Liver (tissue), 9 donors: ENCODE measurements around the gene NEUROD1. TPM values are rescaled to one million over a fixed set of nuclear protein-coding genes. Genes with fewer than 3 reads are reported as not detected.

Experiments
- DNase-seq: peaks from one replicate; pipeline ENCODE4 v3.0.0-alpha.2; 2017; ENCODE audit warnings: low spot score
- H3K27ac ChIP-seq, 2 donors: one replicate each; pipeline ENCODE4 v1.7.0; 2013; ENCODE audit warnings: inconsistent platforms in 2 of 2, low read length in 2 of 2, control low read depth in 1 of 2, low read depth in 1 of 2, mild to moderate bottlenecking in 1 of 2
- H3K27me3 ChIP-seq, 4 donors: one replicate each; pipeline versions ENCODE4 v1.6.1 to v1.7.0; 2013; ENCODE audit warnings: low read length in 3 of 4, inconsistent platforms in 1 of 4, mild to moderate bottlenecking in 1 of 4, moderate library complexity in 1 of 4; ENCODE audit not compliant: control insufficient read depth in 4 of 4, insufficient read depth in 4 of 4
- H3K36me3 ChIP-seq, 4 donors: one replicate each; pipeline versions ENCODE4 v1.6.1 to v1.7.0; 2013; ENCODE audit warnings: low read length in 3 of 4, mild to moderate bottlenecking in 3 of 4, low read depth in 1 of 4, moderate library complexity in 1 of 4; ENCODE audit not compliant: control insufficient read depth in 4 of 4, insufficient read depth in 3 of 4
- H3K4me1 ChIP-seq, 4 donors: one replicate each; pipeline versions ENCODE4 v1.6.1 to v1.7.0; 2013; ENCODE audit warnings: low read length in 3 of 4, mild to moderate bottlenecking in 3 of 4, moderate library complexity in 1 of 4; ENCODE audit not compliant: control insufficient read depth in 4 of 4, insufficient read depth in 4 of 4
- H3K4me3 ChIP-seq, 3 donors: one replicate each; pipeline versions ENCODE4 v1.6.1 to v1.7.0; 2013; ENCODE audit warnings: low read length in 3 of 3, control low read depth in 1 of 3, low read depth in 1 of 3, mild to moderate bottlenecking in 1 of 3
- H3K9ac ChIP-seq, 2 donors: one replicate each; pipeline ENCODE4 v1.7.0; 2013; ENCODE audit warnings: low read length in 2 of 2, mild to moderate bottlenecking in 2 of 2, moderate library complexity in 2 of 2, control low read depth in 1 of 2, low read depth in 1 of 2
- H3K9me3 ChIP-seq, 4 donors: one replicate each; pipeline versions ENCODE4 v1.6.1 to v1.7.0; 2013; ENCODE audit warnings: low read length in 3 of 4; ENCODE audit not compliant: control insufficient read depth in 4 of 4
- EGR1 ChIP-seq, 2 donors: IDR thresholded peaks; 2 replicates each; pipeline ENCODE4 v1.6.1; 2016 to 2018; ENCODE audit warnings: antibody characterized with exemption in 2 of 2, low read depth in 2 of 2
- FOXA1 ChIP-seq: IDR thresholded peaks from 2 replicates; pipeline ENCODE4 v1.6.1; 2016; ENCODE audit warnings: antibody characterized with exemption
- FOXA2 ChIP-seq: IDR thresholded peaks from 2 replicates; pipeline ENCODE4 v1.6.1; 2016; ENCODE audit warnings: antibody characterized with exemption
- GABPA ChIP-seq, 2 donors: IDR thresholded peaks in 1 of 2; conservative IDR thresholded peaks in 1 of 2; 2 replicates each; pipeline ENCODE4 v1.6.1; 2016; ENCODE audit warnings: antibody characterized with exemption in 2 of 2, mild to moderate bottlenecking in 1 of 2, moderate library complexity in 1 of 2
- HNF4A ChIP-seq, 2 donors: conservative IDR thresholded peaks; 2 replicates each; pipeline ENCODE4 v1.6.1; 2016; ENCODE audit warnings: antibody characterized with exemption in 2 of 2, mild to moderate bottlenecking in 2 of 2
- HNF4G ChIP-seq: IDR thresholded peaks from 2 replicates; pipeline ENCODE4 v1.6.1; 2016; ENCODE audit warnings: antibody characterized with exemption
- JUND ChIP-seq, 2 donors: IDR thresholded peaks; 2 replicates each; pipeline ENCODE4 v1.6.1; 2016; ENCODE audit warnings: antibody characterized with exemption in 2 of 2
- NR2F2 ChIP-seq: IDR thresholded peaks from 2 replicates; pipeline ENCODE4 v1.6.1; 2016; ENCODE audit warnings: antibody characterized with exemption
- RAD21 ChIP-seq, 2 donors: IDR thresholded peaks; 2 replicates each; pipeline ENCODE4 v1.6.1; 2016; ENCODE audit warnings: antibody characterized with exemption in 2 of 2, mild to moderate bottlenecking in 2 of 2
- SP1 ChIP-seq: IDR thresholded peaks from 2 replicates; pipeline ENCODE4 v1.6.1; 2018; ENCODE audit warnings: antibody characterized with exemption, mild to moderate bottlenecking
- TAF1 ChIP-seq: conservative IDR thresholded peaks from 2 replicates; pipeline ENCODE4 v1.6.1; 2016; ENCODE audit warnings: antibody characterized with exemption, mild to moderate bottlenecking
- YY1 ChIP-seq: IDR thresholded peaks from 2 replicates; pipeline ENCODE4 v1.6.1; 2016; ENCODE audit warnings: antibody characterized with exemption, mild to moderate bottlenecking
- polyA plus RNA-seq, 2 donors: library from polyadenylated mRNA; stranded (reverse) in 1 of 2; unstranded in 1 of 2; fragments of 200-250 nt in 1 of 2; fragments of >200 nt in 1 of 2; fragmentation: Nextera tagmentation in 1 of 2; extraction: Ambion mirVana in 1 of 2; gene quantifications; one replicate each; pipeline versions ENCODE4 v1.2.1 to v1.2.3, GENCODE V29; 2013 to 2015
- total RNA-seq, 2 donors: library from RNA; depleted of rRNA; stranded (reverse); fragments of >200 nt; gene quantifications; one replicate each; pipeline ENCODE4 v1.2.3, GENCODE V29; 2014
- TF ChIP-seq, protein P1 (sequence below): IDR thresholded peaks from 2 replicates; pipeline ENCODE4 v1.6.1; 2016; ENCODE audit warnings: antibody characterized with exemption, mild to moderate bottlenecking
- TF ChIP-seq, protein P2 (sequence below): IDR thresholded peaks from 2 replicates; pipeline ENCODE4 v1.6.1; 2016; ENCODE audit warnings: antibody characterized with exemption
- TF ChIP-seq, protein P3 (sequence below): IDR thresholded peaks from 2 replicates; pipeline ENCODE4 v1.6.1; 2016; ENCODE audit warnings: antibody characterized with exemption
- TF ChIP-seq, protein P4 (sequence below): fragments of 150-350 bp; IDR thresholded peaks from 2 replicates; pipeline ENCODE4 v1.5.1; 2017; ENCODE audit warnings: improper control_type of control experiment, low read depth, low read length; ENCODE audit not compliant: missing input control
- TF ChIP-seq, protein P5 (sequence below): IDR thresholded peaks from 2 replicates; pipeline ENCODE4 v1.6.1; 2016; ENCODE audit warnings: antibody characterized with exemption
- donor health status: healthy.
- donor health status: healthy.
- donor health status: healthy.
- donor health status: healthy.
- donor health status: healthy.

The NEUROD1 gene
- total and polyA plus RNA-seq, 4 donors: not detected

DNA sequence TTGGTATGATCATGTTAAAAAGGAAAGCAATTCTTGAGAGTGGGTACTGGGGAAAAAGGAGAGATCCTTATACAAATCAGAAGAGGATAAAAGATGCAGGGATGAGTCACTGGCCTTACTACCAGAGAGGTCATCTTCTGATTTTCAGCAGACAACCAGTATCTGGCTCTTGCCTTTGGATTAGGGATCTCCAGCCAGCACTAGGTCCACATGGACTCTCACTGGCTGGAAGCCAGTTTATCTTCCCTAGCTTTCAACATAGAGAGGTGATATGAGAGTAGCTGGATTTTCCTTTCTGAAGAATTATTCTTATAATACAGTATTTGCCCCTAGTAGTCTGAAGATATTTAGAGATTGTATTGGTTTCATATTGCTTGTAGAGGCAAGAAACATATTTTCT, 53.6 kb downstream of the NEUROD1 start:
- Histone ChIP-seq H3K27ac (no peak overlapping the region), H3K27me3 (peaks cover 0 to 4% (median 0%) of the 10 kb centered on the region in 4 donors), H3K9me3 (no peaks in the 10 kb centered on the region), H3K4me1 (no peaks in the 10 kb centered on the region), H3K36me3 (no peaks in the 10 kb centered on the region), H3K9ac (no peak overlapping the region), H3K4me3 (no peak overlapping the region)
- no peak for TF ChIP-seq GABPA (IDR thresholded peaks at IDR 0.05 in 1 of 2, conservative IDR thresholded peaks at IDR 0.05 in 1 of 2)
- TF ChIP-seq, protein P1, sequence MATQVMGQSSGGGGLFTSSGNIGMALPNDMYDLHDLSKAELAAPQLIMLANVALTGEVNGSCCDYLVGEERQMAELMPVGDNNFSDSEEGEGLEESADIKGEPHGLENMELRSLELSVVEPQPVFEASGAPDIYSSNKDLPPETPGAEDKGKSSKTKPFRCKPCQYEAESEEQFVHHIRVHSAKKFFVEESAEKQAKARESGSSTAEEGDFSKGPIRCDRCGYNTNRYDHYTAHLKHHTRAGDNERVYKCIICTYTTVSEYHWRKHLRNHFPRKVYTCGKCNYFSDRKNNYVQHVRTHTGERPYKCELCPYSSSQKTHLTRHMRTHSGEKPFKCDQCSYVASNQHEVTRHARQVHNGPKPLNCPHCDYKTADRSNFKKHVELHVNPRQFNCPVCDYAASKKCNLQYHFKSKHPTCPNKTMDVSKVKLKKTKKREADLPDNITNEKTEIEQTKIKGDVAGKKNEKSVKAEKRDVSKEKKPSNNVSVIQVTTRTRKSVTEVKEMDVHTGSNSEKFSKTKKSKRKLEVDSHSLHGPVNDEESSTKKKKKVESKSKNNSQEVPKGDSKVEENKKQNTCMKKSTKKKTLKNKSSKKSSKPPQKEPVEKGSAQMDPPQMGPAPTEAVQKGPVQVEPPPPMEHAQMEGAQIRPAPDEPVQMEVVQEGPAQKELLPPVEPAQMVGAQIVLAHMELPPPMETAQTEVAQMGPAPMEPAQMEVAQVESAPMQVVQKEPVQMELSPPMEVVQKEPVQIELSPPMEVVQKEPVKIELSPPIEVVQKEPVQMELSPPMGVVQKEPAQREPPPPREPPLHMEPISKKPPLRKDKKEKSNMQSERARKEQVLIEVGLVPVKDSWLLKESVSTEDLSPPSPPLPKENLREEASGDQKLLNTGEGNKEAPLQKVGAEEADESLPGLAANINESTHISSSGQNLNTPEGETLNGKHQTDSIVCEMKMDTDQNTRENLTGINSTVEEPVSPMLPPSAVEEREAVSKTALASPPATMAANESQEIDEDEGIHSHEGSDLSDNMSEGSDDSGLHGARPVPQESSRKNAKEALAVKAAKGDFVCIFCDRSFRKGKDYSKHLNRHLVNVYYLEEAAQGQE: no peak
- no peak for TF ChIP-seq EGR1 (IDR thresholded peaks at IDR 0.05; ENCODE audit: low read depth in 2 of 2)
- no peak for TF ChIP-seq YY1
- no peak for TF ChIP-seq JUND (IDR thresholded peaks at IDR 0.05)
- TF ChIP-seq HNF4G: no peak
- TF ChIP-seq, protein P2, sequence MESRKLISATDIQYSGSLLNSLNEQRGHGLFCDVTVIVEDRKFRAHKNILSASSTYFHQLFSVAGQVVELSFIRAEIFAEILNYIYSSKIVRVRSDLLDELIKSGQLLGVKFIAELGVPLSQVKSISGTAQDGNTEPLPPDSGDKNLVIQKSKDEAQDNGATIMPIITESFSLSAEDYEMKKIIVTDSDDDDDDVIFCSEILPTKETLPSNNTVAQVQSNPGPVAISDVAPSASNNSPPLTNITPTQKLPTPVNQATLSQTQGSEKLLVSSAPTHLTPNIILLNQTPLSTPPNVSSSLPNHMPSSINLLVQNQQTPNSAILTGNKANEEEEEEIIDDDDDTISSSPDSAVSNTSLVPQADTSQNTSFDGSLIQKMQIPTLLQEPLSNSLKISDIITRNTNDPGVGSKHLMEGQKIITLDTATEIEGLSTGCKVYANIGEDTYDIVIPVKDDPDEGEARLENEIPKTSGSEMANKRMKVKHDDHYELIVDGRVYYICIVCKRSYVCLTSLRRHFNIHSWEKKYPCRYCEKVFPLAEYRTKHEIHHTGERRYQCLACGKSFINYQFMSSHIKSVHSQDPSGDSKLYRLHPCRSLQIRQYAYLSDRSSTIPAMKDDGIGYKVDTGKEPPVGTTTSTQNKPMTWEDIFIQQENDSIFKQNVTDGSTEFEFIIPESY: no peak
- TF ChIP-seq FOXA1: no peak
- no peak for TF ChIP-seq TAF1
- TF ChIP-seq, protein P3, sequence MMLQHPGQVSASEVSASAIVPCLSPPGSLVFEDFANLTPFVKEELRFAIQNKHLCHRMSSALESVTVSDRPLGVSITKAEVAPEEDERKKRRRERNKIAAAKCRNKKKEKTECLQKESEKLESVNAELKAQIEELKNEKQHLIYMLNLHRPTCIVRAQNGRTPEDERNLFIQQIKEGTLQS: no peak
- TF ChIP-seq NR2F2: no peak
- TF ChIP-seq RAD21 (IDR thresholded peaks at IDR 0.05): no peak
- TF ChIP-seq HNF4A (conservative IDR thresholded peaks at IDR 0.05): no peak
- TF ChIP-seq FOXA2: no peak
- TF ChIP-seq, protein P4, sequence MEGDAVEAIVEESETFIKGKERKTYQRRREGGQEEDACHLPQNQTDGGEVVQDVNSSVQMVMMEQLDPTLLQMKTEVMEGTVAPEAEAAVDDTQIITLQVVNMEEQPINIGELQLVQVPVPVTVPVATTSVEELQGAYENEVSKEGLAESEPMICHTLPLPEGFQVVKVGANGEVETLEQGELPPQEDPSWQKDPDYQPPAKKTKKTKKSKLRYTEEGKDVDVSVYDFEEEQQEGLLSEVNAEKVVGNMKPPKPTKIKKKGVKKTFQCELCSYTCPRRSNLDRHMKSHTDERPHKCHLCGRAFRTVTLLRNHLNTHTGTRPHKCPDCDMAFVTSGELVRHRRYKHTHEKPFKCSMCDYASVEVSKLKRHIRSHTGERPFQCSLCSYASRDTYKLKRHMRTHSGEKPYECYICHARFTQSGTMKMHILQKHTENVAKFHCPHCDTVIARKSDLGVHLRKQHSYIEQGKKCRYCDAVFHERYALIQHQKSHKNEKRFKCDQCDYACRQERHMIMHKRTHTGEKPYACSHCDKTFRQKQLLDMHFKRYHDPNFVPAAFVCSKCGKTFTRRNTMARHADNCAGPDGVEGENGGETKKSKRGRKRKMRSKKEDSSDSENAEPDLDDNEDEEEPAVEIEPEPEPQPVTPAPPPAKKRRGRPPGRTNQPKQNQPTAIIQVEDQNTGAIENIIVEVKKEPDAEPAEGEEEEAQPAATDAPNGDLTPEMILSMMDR: no peak
- TF ChIP-seq, protein P5, sequence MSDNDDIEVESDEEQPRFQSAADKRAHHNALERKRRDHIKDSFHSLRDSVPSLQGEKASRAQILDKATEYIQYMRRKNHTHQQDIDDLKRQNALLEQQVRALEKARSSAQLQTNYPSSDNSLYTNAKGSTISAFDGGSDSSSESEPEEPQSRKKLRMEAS: no peak
- no peak for TF ChIP-seq SP1
- no peak for DNase-seq

Other genes starting within 250 kb of the NEUROD1 start
- gene ITGA4, start 223.1 kb downstream of the NEUROD1 start, total RNA-seq: 100 to 1,000 TPM in 1 of 2 donors, 1 to 10 TPM in 1; 6.4 to 142 TPM
- gene ITGA4, start 223.1 kb downstream of the NEUROD1 start, polyA plus RNA-seq: 1 to 10 TPM; 1.6 to 1.7 TPM
- gene CERKL, start 23.4 kb downstream of the NEUROD1 start, total RNA-seq: under 1 TPM in 1 of 2 donors, not detected in 1; 0.79 TPM
- gene CERKL, start 23.4 kb downstream of the NEUROD1 start, polyA plus RNA-seq: under 1 TPM in 1 of 2 donors, not detected in 1; 0.50 TPM
- gene ITPRID2, start 211.2 kb upstream of the NEUROD1 start, total RNA-seq: 100 to 1,000 TPM in 1 of 2 donors, 10 to 100 TPM in 1; 65.3 to 145 TPM
- gene ITPRID2, start 211.2 kb upstream of the NEUROD1 start, polyA plus RNA-seq: 10 to 100 TPM; 31.2 to 44.9 TPM